Neural cell (in vitro differentiated cells): ENCODE data around the gene ARHGEF10L. TPM values are rescaled to one million over a fixed set of nuclear protein-coding genes. Genes with fewer than 3 reads are reported as not detected.

Source experiments
- H2AFZ ChIP-seq: fragments of 200-600, 300-800 bp; sonication (generic), shearing (Covaris generic); 2 replicates; pipeline ENCODE4 v1.6.0; 2014; ENCODE audit warnings: low read depth, mild to moderate bottlenecking, antibody characterized with exemption, low read length, moderate library complexity
- H3F3A ChIP-seq: fragments of 200-600 bp; shearing (Covaris generic); 2 replicates; pipeline ENCODE4 v1.6.1; 2016; ENCODE audit warnings: mild to moderate bottlenecking, moderate library complexity, mixed read lengths, antibody characterized with exemption, low read length; ENCODE audit not compliant: insufficient read depth, poor library complexity, severe bottlenecking
- H3K27ac ChIP-seq: fragments of 200-600, 300-800 bp; sonication (generic), shearing (Covaris generic); 2 replicates; pipeline ENCODE4 v1.5.1; 2014; ENCODE audit warnings: mild to moderate bottlenecking, low read length, moderate library complexity
- H3K27me3 ChIP-seq: fragments of 300-800, 200-600 bp; sonication (generic), shearing (Covaris generic); 2 replicates; pipeline ENCODE4 v1.6.0; 2014; ENCODE audit warnings: mild to moderate bottlenecking, low read depth, low read length, moderate library complexity; ENCODE audit not compliant: insufficient read depth
- H3K36me3 ChIP-seq: fragments of 300-800, 200-600 bp; sonication (generic), shearing (Covaris generic); 2 replicates; pipeline ENCODE4 v1.5.1; 2014; ENCODE audit warnings: mild to moderate bottlenecking, antibody characterized with exemption, low read length, moderate library complexity; ENCODE audit not compliant: insufficient read depth
- H3K4me2 ChIP-seq: fragments of 300-800, 200-600 bp; sonication (generic), shearing (Covaris generic); 2 replicates; pipeline ENCODE4 v1.6.0; 2014; ENCODE audit warnings: mild to moderate bottlenecking, low read length
- H3K4me3 ChIP-seq: fragments of 300-800, 200-600 bp; sonication (generic), shearing (Covaris generic); 2 replicates; pipeline ENCODE4 v1.5.1; 2014; ENCODE audit warnings: mild to moderate bottlenecking, low read length, moderate library complexity
- H3K79me2 ChIP-seq: fragments of 200-600 bp; shearing (Covaris generic); replicated peaks from 2 replicates; pipeline ENCODE4 v1.6.0; 2014; ENCODE audit warnings: mild to moderate bottlenecking, low read length, moderate library complexity; ENCODE audit not compliant: insufficient read depth
- H3K9ac ChIP-seq: fragments of 300-800, 200-600 bp; sonication (generic), shearing (Covaris generic); 2 replicates; pipeline ENCODE4 v1.6.1; 2016; ENCODE audit warnings: mild to moderate bottlenecking, low read length, mixed read lengths
- H3K9me2 ChIP-seq: fragments of 200-600 bp; shearing (Covaris generic); 2 replicates; pipeline ENCODE4 v1.6.1; 2016; ENCODE audit warnings: mild to moderate bottlenecking, low read length, mixed read lengths; ENCODE audit not compliant: insufficient read depth
- H3K9me3 ChIP-seq: fragments of 200-600, 300-800 bp; sonication (generic), shearing (Covaris generic); 2 replicates; pipeline ENCODE4 v1.6.1; 2016; ENCODE audit warnings: mild to moderate bottlenecking, mixed run types, low read length, moderate library complexity, mixed read lengths
- H4K20me1 ChIP-seq: fragments of 200-600 bp; shearing (Covaris generic); 2 replicates; pipeline ENCODE4 v1.6.1; 2016; ENCODE audit warnings: mild to moderate bottlenecking, mixed run types; ENCODE audit not compliant: insufficient read depth
- EP300 ChIP-seq: fragments of 450-650 bp; conservative IDR thresholded peaks from 2 replicates; pipeline ENCODE4 v1.6.1; 2014; ENCODE audit warnings: antibody characterized with exemption, mild to moderate bottlenecking, moderate library complexity; ENCODE audit not compliant: poor library complexity, severe bottlenecking
- EZH2 ChIP-seq: fragments of 200-600, 300-800 bp; shearing (Covaris generic), sonication (generic); IDR thresholded peaks from 2 replicates; pipeline ENCODE4 v1.6.1; 2014; ENCODE audit warnings: antibody characterized with exemption, low read length, borderline replicate concordance, mild to moderate bottlenecking; ENCODE audit not compliant: insufficient read depth, poor library complexity, severe bottlenecking
- MXI1 ChIP-seq: fragments of 450-650 bp; conservative IDR thresholded peaks from 2 replicates; pipeline ENCODE4 v1.6.1; 2014; ENCODE audit warnings: antibody characterized with exemption, mild to moderate bottlenecking; ENCODE audit not compliant: poor library complexity, severe bottlenecking
- POLR2AphosphoS5 ChIP-seq: IDR thresholded peaks from 2 replicates; pipeline ENCODE4 v1.6.1; 2012
- RAD21 ChIP-seq: fragments of 450-650 bp; conservative IDR thresholded peaks from 2 replicates; pipeline ENCODE4 v1.6.1; 2014; ENCODE audit warnings: antibody characterized with exemption, mild to moderate bottlenecking, moderate library complexity
- SMC3 ChIP-seq: fragments of 450-650 bp; conservative IDR thresholded peaks from 2 replicates; pipeline ENCODE4 v1.6.1; 2014; ENCODE audit warnings: antibody characterized with exemption, mild to moderate bottlenecking, moderate library complexity; ENCODE audit not compliant: poor library complexity
- TAF1 ChIP-seq: IDR thresholded peaks from 2 replicates; pipeline ENCODE4 v1.6.1; 2012; ENCODE audit warnings: low read depth
- polyA plus RNA-seq: library from polyadenylated mRNA; depleted of rRNA; stranded (reverse); fragments of >200 nt; gene quantifications from 2 replicates; pipeline ENCODE4 v1.2.3, GENCODE V29; 2014
- TF ChIP-seq, protein P1 (sequence below): IDR thresholded peaks from 2 replicates; pipeline ENCODE4 v1.6.1; 2012; ENCODE audit warnings: borderline replicate concordance
- TF ChIP-seq, protein P2 (sequence below): fragments of 450-650 bp; IDR thresholded peaks from 2 replicates; pipeline ENCODE4 v1.5.1; 2014; ENCODE audit warnings: antibody characterized with exemption, mild to moderate bottlenecking, moderate library complexity; ENCODE audit not compliant: poor library complexity, severe bottlenecking

ARHGEF10L gene
- polyA plus RNA-seq, 1 donor from 2014 or later = 123 TPM

DNA sequence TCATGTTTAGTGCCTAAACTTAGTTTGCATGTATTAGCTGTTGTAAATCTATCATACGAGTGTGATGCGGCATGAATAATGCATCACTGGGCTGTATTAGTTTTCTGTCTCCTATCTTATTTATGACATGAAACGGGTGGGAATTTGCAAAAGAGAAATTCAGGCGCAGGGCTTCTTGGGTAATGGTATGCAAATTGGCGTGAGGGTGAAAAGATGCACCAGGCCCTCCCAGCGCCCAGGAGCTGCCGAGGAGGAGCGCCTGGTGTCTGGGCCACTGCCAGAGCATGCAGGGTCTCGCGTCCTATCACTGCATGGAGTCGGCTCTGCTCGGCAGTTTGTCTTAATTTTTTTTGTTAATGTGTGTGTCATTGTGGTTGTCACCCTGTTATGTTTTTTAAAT lies 132.7 kb downstream of the ARHGEF10L start:
- no peaks in the 10 kb centered on the region for H4K20me1 ChIP-seq
- H3K36me3 ChIP-seq = no peaks in the 10 kb centered on the region
- H3F3A ChIP-seq = no peaks in the 10 kb centered on the region
- no peak for TF ChIP-seq EP300
- TF ChIP-seq EZH2 = no peak
- TF ChIP-seq POLR2AphosphoS5 = no peak
- TF ChIP-seq, protein P1, sequence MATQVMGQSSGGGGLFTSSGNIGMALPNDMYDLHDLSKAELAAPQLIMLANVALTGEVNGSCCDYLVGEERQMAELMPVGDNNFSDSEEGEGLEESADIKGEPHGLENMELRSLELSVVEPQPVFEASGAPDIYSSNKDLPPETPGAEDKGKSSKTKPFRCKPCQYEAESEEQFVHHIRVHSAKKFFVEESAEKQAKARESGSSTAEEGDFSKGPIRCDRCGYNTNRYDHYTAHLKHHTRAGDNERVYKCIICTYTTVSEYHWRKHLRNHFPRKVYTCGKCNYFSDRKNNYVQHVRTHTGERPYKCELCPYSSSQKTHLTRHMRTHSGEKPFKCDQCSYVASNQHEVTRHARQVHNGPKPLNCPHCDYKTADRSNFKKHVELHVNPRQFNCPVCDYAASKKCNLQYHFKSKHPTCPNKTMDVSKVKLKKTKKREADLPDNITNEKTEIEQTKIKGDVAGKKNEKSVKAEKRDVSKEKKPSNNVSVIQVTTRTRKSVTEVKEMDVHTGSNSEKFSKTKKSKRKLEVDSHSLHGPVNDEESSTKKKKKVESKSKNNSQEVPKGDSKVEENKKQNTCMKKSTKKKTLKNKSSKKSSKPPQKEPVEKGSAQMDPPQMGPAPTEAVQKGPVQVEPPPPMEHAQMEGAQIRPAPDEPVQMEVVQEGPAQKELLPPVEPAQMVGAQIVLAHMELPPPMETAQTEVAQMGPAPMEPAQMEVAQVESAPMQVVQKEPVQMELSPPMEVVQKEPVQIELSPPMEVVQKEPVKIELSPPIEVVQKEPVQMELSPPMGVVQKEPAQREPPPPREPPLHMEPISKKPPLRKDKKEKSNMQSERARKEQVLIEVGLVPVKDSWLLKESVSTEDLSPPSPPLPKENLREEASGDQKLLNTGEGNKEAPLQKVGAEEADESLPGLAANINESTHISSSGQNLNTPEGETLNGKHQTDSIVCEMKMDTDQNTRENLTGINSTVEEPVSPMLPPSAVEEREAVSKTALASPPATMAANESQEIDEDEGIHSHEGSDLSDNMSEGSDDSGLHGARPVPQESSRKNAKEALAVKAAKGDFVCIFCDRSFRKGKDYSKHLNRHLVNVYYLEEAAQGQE = no peak
- no peak for TF ChIP-seq SMC3
- no peak for TF ChIP-seq MXI1
- TF ChIP-seq TAF1 = no peak
- TF ChIP-seq, protein P2, sequence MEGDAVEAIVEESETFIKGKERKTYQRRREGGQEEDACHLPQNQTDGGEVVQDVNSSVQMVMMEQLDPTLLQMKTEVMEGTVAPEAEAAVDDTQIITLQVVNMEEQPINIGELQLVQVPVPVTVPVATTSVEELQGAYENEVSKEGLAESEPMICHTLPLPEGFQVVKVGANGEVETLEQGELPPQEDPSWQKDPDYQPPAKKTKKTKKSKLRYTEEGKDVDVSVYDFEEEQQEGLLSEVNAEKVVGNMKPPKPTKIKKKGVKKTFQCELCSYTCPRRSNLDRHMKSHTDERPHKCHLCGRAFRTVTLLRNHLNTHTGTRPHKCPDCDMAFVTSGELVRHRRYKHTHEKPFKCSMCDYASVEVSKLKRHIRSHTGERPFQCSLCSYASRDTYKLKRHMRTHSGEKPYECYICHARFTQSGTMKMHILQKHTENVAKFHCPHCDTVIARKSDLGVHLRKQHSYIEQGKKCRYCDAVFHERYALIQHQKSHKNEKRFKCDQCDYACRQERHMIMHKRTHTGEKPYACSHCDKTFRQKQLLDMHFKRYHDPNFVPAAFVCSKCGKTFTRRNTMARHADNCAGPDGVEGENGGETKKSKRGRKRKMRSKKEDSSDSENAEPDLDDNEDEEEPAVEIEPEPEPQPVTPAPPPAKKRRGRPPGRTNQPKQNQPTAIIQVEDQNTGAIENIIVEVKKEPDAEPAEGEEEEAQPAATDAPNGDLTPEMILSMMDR = no peak
- no peak for TF ChIP-seq RAD21
- H3K9ac ChIP-seq = no peak overlapping the region
- no peaks in the 10 kb centered on the region for H3K9me2 ChIP-seq
- no peaks in the 10 kb centered on the region for H3K27me3 ChIP-seq
- H3K9me3 ChIP-seq = no peaks in the 10 kb centered on the region
- H3K79me2 ChIP-seq = no peaks in the 10 kb centered on the region
- peak overlapping the region; percentile 35 for H3K4me3 ChIP-seq
- H2AFZ ChIP-seq = no peak overlapping the region
- peak overlapping the region; percentile 44 for H3K27ac ChIP-seq
- H3K4me2 ChIP-seq = no peak overlapping the region

DNA sequence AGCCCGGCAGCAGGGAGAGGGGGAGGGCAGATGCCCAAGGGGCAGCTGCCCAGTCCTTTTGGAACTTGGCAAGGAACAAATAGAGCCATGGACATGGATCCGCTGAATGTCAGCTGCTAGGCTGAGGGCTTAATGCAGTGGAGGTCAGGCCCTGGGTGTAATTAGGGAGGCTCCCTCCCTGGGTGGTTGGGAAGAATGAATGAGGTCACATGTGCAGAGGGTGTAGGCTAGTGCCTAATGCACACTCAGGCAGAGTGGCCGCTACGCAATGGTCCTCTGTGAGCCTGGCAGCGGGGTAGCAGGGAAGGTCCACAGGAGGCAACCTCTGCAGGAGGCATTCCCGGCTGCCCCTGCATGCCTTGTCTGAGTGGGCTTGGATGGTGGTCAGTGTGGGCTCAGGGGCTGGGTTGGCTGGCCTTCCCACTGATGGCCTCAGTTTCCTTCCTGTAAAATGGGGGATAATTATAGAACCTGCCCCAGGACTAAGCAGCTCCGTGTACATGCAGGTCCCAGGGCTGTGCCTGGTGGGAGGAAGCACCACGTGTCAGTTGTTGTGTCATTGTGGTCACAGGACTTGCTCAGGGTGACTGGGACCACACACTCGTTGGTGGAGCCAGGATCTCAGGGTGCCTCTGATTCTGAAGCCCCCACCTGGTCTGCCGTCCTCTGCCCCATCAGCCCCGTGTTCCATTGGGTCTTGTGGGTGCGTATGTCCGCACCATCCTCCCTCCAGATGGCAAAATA lies 134.0 kb downstream of the ARHGEF10L start:
- no peak overlapping the region for H2AFZ ChIP-seq
- no peaks in the 10 kb centered on the region for H3K79me2 ChIP-seq
- no peaks in the 10 kb centered on the region for H3K27me3 ChIP-seq
- TF ChIP-seq, protein P2 = no peak
- TF ChIP-seq TAF1 = no peak
- no peak for TF ChIP-seq POLR2AphosphoS5
- TF ChIP-seq SMC3 = no peak
- TF ChIP-seq, protein P1 = no peak
- TF ChIP-seq EZH2 = no peak
- no peak for TF ChIP-seq EP300
- no peak for TF ChIP-seq MXI1
- no peak for TF ChIP-seq RAD21
- H4K20me1 ChIP-seq = no peaks in the 10 kb centered on the region
- no peak overlapping the region for H3K9ac ChIP-seq
- H3K27ac ChIP-seq = peak overlapping the region; percentile 3
- H3K36me3 ChIP-seq = no peaks in the 10 kb centered on the region
- no peaks in the 10 kb centered on the region for H3K9me2 ChIP-seq
- H3K9me3 ChIP-seq = no peaks in the 10 kb centered on the region
- H3K4me3 ChIP-seq = no peak overlapping the region
- no peak overlapping the region for H3K4me2 ChIP-seq
- no peaks in the 10 kb centered on the region for H3F3A ChIP-seq
